Right cardiac atrium (tissue), 5 donors: ENCODE results near the gene WWP2. TPM values are rescaled to one million over a fixed set of nuclear protein-coding genes. Genes with fewer than 3 reads are reported as not detected.

Experiments used
- ATAC-seq, 2 donors: fragments of 200-7000 bp; cut with Tn5 transposase; one replicate each; pipeline versions ENCODE4 v1.8.0 to v1.9.1; 2020; ENCODE audit warnings: moderate library complexity in 2 of 2, mild to moderate bottlenecking in 1 of 2
- DNase-seq, 3 donors: peaks; one replicate each; pipeline ENCODE4 v3.0.0-alpha.2; 2020
- H3K27ac ChIP-seq: one replicate; pipeline ENCODE4 v1.5.1; 2013; ENCODE audit warnings: mild to moderate bottlenecking, low read length, control low read depth, moderate library complexity
- H3K27me3 ChIP-seq: one replicate; pipeline ENCODE4 v1.6.1; 2013; ENCODE audit not compliant: control insufficient read depth, insufficient read depth
- H3K4me1 ChIP-seq: one replicate; pipeline ENCODE4 v1.6.1; 2013; ENCODE audit warnings: low read length; ENCODE audit not compliant: control insufficient read depth, insufficient read depth
- H3K4me3 ChIP-seq: one replicate; pipeline ENCODE4 v1.5.1; 2013; ENCODE audit warnings: low read length, control low read depth
- H3K9me3 ChIP-seq: one replicate; pipeline ENCODE4 v1.6.1; 2013; ENCODE audit warnings: low read length; ENCODE audit not compliant: control insufficient read depth
- WGBS: extraction: QIAGEN DNeasy Blood & Tissue Kit; methylation state at CpG from one replicate; pipeline ENCODE4 v1.1.7; 2013; 5-methylcytosine and 5-hydroxymethylcytosine counted together
- intact Hi-C, 4 donors: fragments of 100-400 bp; cut with DNase I; formaldehyde crosslinking; loops; one replicate each; pipeline versions ENCODE4 v1.11.0 to v1.14.0; 2022 to 2023
- long read RNA-seq, 4 donors: library from polyadenylated mRNA; unstranded; transcript quantifications; one replicate each; pipeline ENCODE4 v2.0.0, GENCODE V29; 2020 to 2021
- polyA plus RNA-seq: library from polyadenylated mRNA; stranded (reverse); fragments of 200-250 nt; gene quantifications from one replicate; pipeline ENCODE4 v1.2.3, GENCODE V29; 2013
- total RNA-seq, 4 donors: library from RNA; stranded (reverse); fragmentation: NEBNext Ultra II Directional; extraction: Animal tissue kit (Norgen Biotek cat#: 25700); gene quantifications; one replicate each; pipeline ENCODE4 v1.2.1, GENCODE V29; 2021
- donor health status: healthy with polysubstance abuse.
- donor health status: DM: no; HTN: yes; CAD: no.
- donor health status: DM: no; HTN: no; CAD: no.
- donor health status: DM: no; HTN: yes; CAD: no; lungs with severe emphysema.
- donor health status: DM: yes; HTN: yes; CAD: no.

WWP2 gene
- 10 to 100 TPM; 18.0 to 24.6 (median 19.6) TPM for total RNA-seq
- 11.0 TPM for polyA plus RNA-seq
- long read RNA-seq, donor 1, full-length matches to known transcripts = 4 of 23 reads
- long read RNA-seq, donor 1, partial matches to known transcripts = 15 of 23 reads
- long read RNA-seq, donor 1, other reads (novel, unspliced or antisense) = 4 of 23 reads
- long read RNA-seq, donor 2, full-length matches to known transcripts = 4 of 9 reads
- long read RNA-seq, donor 2, partial matches to known transcripts = 3 of 9 reads
- long read RNA-seq, donor 2, other reads (novel, unspliced or antisense) = 2 of 9 reads
- long read RNA-seq, donor 3, full-length matches to known transcripts = 8 of 28 reads
- long read RNA-seq, donor 3, partial matches to known transcripts = 13 of 28 reads
- long read RNA-seq, donor 3, other reads (novel, unspliced or antisense) = 7 of 28 reads
- long read RNA-seq, donor 4, full-length matches to known transcripts = 2 of 16 reads
- long read RNA-seq, donor 4, partial matches to known transcripts = 12 of 16 reads
- long read RNA-seq, donor 4, other reads (novel, unspliced or antisense) = 2 of 16 reads

- peak within 1 kb of the TSS; percentile 87 for H3K4me3 ChIP-seq
- H3K27ac ChIP-seq = peak within 1 kb of the TSS; percentile 95
- peak; percentile 74 to 90 (median 90) for DNase-seq
- no peaks in the 10 kb centered on the region for H3K9me3 ChIP-seq
- under 1% methylated on average over 58 of the region's 68 CpGs for WGBS
- ATAC-seq = peak; percentile 86 to 93
- no peaks in the 10 kb centered on the region for H3K4me1 ChIP-seq
- H3K27me3 ChIP-seq = no peaks in the 10 kb centered on the region
- intact Hi-C loops = no loop called here
These were observed at the start of gene WWP2 for GRCh38 chr16:69761983-69762813. WWP2 (plus strand) TSS chr16:69762332; CDS start chr16:69787011, 24,679 bp downstream.

DNA sequence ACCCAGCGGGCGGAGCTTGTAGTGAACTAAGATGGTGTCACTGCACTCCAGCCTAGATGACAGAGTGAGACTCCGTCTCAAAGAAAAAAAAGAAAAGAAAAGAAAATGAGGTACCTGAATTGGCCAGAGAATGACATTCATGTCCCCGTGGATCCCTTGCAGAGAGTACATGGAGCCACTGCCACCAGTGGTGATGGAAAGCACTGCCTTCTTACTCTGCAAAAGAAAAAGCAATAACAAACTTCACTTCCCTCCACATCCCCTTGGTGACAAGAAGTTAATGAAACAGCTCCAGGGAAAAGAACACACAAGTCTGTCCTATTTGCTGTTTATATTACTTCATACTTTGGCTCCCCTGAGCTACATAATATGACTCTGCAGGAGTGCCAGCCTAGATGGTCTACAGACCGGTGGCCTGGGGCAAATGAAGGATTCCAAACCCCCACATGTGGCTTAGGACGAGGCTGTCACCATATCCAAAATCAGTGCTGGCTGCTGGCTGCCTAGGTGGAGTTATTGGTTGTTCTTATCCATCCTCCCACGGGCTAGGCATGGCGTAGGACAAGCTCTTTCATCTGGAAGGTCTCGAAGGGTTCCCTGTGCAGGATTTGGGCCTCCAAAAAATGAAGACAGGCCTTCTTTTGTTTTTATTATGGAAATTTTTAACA lies 49.1 kb upstream of the WWP2 start:
- no peaks in the 10 kb centered on the region for H3K27me3 ChIP-seq
- intact Hi-C loops = loop anchor here in 1 of 4 donors (5.0 kb wide), 1 partner anchor 39 kb away; the partner anchor contains the start of gene NOB1
- 90% methylated on average over 9 of the region's 9 CpGs for WGBS
- DNase-seq = no peak
- no peak overlapping the region for H3K4me3 ChIP-seq
- no peaks in the 10 kb centered on the region for H3K4me1 ChIP-seq
- H3K9me3 ChIP-seq = no peaks in the 10 kb centered on the region
- no peak for ATAC-seq
- no peak overlapping the region for H3K27ac ChIP-seq

DNA sequence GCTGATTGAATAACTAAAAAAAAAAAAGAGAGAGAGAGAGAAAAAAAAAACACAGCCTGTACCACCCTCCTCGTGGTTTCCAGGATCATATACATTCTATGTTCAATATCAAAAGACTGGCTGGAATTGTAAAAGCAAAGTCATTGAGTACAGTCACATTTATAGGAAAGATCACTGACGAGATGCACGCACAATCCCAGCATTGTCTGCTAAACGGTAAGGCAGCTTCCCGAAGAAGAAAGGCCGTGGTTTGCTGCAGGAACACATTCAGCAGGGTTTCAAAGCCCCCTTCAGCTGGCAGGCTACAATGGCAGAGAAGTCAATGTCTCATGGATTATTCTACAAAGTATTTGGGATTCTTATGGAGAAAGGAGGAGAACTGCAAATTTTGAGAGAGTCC lies 45.1 kb upstream of the WWP2 start:
- no peak for ATAC-seq
- H3K27ac ChIP-seq = no peak overlapping the region
- 86% methylated on average over 6 of the region's 6 CpGs for WGBS
- no peaks in the 10 kb centered on the region for H3K27me3 ChIP-seq
- H3K4me3 ChIP-seq = no peak overlapping the region
- H3K4me1 ChIP-seq = no peaks in the 10 kb centered on the region
- no peaks in the 10 kb centered on the region for H3K9me3 ChIP-seq
- DNase-seq = no peak
- intact Hi-C loops = no loop called here

DNA sequence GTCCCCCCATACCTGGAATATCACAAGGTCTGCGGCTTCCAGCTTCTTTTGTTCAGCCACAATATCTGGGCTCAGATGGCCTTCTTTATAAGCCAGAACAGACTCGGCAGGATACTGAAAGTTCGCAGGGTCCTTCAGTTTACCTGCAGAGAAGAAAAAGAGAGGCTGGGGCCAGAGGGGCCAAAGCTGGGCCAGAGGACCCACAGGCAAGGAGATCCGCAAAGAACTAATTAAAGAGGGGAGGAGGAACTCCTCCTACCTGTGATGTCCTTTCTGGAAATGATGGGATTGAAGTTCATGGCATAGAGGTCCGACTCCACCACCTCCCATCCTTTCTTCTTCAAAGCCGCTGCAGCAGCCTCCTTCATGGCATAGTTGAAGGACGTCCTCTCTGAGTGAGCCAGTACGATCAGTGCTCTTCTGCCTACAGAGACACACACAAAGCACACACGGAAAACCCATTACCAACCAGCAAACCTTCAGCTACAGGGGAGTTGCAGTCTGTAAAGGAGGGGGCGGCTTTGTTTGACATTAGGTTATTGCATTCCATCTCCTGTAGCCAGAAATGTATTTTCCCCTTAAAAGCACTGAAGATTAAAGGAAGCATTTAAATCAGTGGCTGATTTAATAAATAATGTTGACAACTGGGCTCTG lies 43.9 kb upstream of the WWP2 start:
- 84% methylated on average over 10 of the region's 10 CpGs for WGBS

GRCh38 chr16:69720822-69721430 lies 41.2 kb upstream of the WWP2 start:
- H3K4me3 ChIP-seq = no peak overlapping the region
- no peak for ATAC-seq
- H3K27ac ChIP-seq = no peak overlapping the region
- H3K9me3 ChIP-seq = no peaks in the 10 kb centered on the region
- intact Hi-C loops = no loop called here
- no peak for DNase-seq
- no peaks in the 10 kb centered on the region for H3K4me1 ChIP-seq
- H3K27me3 ChIP-seq = no peaks in the 10 kb centered on the region
- WGBS = 91% methylated on average over 10 of the region's 10 CpGs

More for the DNA sequence above, 43.9 kb upstream of the WWP2 start:
- H3K27ac ChIP-seq = no peak overlapping the region
- ATAC-seq (no peak), DNase-seq (no peak)
- no peaks in the 10 kb centered on the region for H3K27me3 ChIP-seq
- no peaks in the 10 kb centered on the region for H3K4me1 ChIP-seq
- no peak overlapping the region for H3K4me3 ChIP-seq
- no peaks in the 10 kb centered on the region for H3K9me3 ChIP-seq
- intact Hi-C loops = no loop called here

DNA sequence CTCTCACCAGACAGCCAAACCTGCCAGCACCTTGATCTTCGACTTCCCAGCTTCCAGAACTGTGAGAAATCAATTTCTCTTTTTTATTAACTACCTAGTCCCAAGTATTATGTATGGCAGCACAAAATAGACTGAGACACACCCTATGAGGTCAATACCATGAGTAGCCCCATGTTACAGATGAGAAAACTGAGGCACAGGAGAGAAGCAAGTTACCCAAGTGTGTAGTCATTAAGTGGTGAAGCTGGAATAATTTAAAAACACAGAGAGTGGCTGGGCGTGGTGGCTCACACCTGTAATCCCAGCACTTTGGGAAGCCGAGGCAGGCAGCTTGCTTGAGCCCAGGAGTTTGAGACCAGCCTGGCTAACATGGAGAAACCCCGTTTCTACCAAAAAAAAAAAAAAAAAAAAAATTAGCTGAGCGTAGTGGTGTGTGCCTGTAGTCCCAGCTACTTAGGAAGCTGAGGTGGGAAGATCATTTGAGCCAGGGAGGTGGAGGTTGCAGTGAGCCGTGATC lies 40.6 kb upstream of the WWP2 start:
- 96% methylated on average over 6 of the region's 6 CpGs for WGBS
- no peaks in the 10 kb centered on the region for H3K9me3 ChIP-seq
- H3K27me3 ChIP-seq = no peaks in the 10 kb centered on the region
- H3K4me1 ChIP-seq = no peaks in the 10 kb centered on the region
- intact Hi-C loops = no loop called here
- DNase-seq (no peak), ATAC-seq (no peak)
- no peak overlapping the region for H3K27ac ChIP-seq
- H3K4me3 ChIP-seq = no peak overlapping the region

- WGBS = 97% methylated on average over 2 of the region's 2 CpGs
- ATAC-seq = no peak
- Histone ChIP-seq H3K4me3 (no peak overlapping the region), H3K27ac (no peak overlapping the region), H3K27me3 (no peaks in the 10 kb centered on the region), H3K9me3 (no peaks in the 10 kb centered on the region), H3K4me1 (no peaks in the 10 kb centered on the region)
- intact Hi-C loops = no loop called here
- no peak for DNase-seq
These were observed 37.7 kb upstream of the WWP2 start for GRCh38 chr16:69724414-69724873.

GRCh38 chr16:69724981-69725479 lies 37.1 kb upstream of the WWP2 start:
- WGBS = 52% methylated on average over 6 of the region's 6 CpGs
- Histone ChIP-seq H3K27me3 (no peaks in the 10 kb centered on the region), H3K4me3 (no peak overlapping the region), H3K27ac (peak overlapping the region; percentile 66), H3K9me3 (no peaks in the 10 kb centered on the region), H3K4me1 (no peaks in the 10 kb centered on the region)
- ATAC-seq (no peak), DNase-seq (peak in 1 of 3 donors; percentile 38)
- intact Hi-C loops = no loop called here

DNA sequence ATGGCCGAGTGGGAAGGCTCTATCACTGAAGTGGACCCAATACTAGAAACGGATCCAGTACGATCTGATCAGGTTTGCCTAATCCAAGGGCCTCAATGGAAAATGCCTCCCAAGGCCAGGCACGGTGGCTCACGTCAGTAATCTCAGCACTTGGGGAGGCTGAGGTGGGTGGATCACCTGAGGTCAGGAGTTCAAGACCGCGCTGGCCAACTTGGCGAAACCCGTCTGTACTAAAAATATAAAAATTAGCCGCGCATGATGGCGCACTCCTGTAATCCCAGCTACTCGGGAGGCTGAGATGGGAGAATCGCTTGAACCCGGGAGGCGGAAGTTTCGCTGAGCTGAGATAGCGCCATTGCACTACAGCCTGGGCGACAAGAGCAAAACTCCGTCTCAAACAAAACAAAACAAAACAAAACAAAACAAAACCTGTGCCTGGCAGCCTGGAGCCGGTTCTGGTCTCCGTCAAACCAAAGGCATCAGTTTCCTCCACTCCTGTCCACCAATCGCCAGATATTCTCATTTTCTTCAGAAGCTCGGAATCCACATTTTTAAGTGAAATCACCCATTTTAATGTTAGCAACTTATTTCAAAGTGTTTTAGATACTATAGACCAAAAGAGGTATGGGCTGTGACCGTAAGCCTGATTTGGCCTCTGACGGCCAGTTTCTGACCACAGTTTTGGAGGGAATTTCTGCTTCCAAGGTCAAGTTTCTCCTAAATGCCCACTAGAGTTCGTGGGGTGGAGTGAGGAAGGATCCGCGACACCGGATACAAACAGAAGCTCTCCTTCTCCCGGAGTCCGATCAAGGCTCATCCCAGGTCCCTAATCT lies 36.4 kb upstream of the WWP2 start:
- H3K27ac ChIP-seq = peak overlapping the region; percentile 61
- no peaks in the 10 kb centered on the region for H3K9me3 ChIP-seq
- H3K4me1 ChIP-seq = no peaks in the 10 kb centered on the region
- WGBS = 71% methylated on average over 32 of the region's 32 CpGs
- ATAC-seq (no peak), DNase-seq (no peak)
- intact Hi-C loops = no loop called here
- H3K27me3 ChIP-seq = no peaks in the 10 kb centered on the region
- H3K4me3 ChIP-seq = peak overlapping the region; percentile 51
